Prostate gland (tissue), 2 donors: ENCODE data around the gene PCDH9.

Source experiments
- CTCF ChIP-seq, 4 experiments: fragments of 200-600 bp in 2 of 4; fragments of 450-650 bp in 2 of 4; sonication (generic) in 2 of 4; IDR thresholded peaks; 1 replicate in 3 of 4; 2 replicates in 1 of 4; pipeline ENCODE4 v1.5.1; 2016 to 2019; ENCODE audit warnings: antibody characterized with exemption in 4 of 4, mild to moderate bottlenecking in 2 of 4, moderate library complexity in 2 of 4
- POLR2A ChIP-seq: fragments of 450-650 bp; IDR thresholded peaks from one replicate; pipeline ENCODE4 v1.6.1; 2016; ENCODE audit warnings: antibody characterized with exemption, mild to moderate bottlenecking

GRCh38 chr13:66896933-66897332 lies 333.2 kb downstream of the PCDH9 start:
- TF ChIP-seq CTCF (IDR thresholded peaks at IDR 0.05) (no peak), POLR2A (no peak)
